Rectal smooth muscle tissue (tissue), 1 donor: Measurements from ENCODE around the gene MGAT4C.
A peak's percentile ranks its signal among the peaks of the same experiment; 100 is the strongest.
"Not testable (repeated sequence)": the region's sequence is repeated elsewhere in the genome, so short reads cannot be mapped to it uniquely, and the experiment has no call there.

Experiments used
- H3K27ac ChIP-seq: one replicate; pipeline ENCODE4 v1.7.0; 2013; ENCODE audit warnings: low read depth, low read length, inconsistent platforms
- H3K27me3 ChIP-seq: one replicate; pipeline ENCODE4 v1.7.0; 2013; ENCODE audit warnings: low read length; ENCODE audit not compliant: control insufficient read depth, insufficient read depth
- H3K36me3 ChIP-seq: one replicate; pipeline ENCODE4 v1.7.0; 2013; ENCODE audit warnings: low read length; ENCODE audit not compliant: control insufficient read depth, insufficient read depth
- H3K4me1 ChIP-seq: one replicate; pipeline ENCODE4 v1.7.0; 2013; ENCODE audit warnings: low read length; ENCODE audit not compliant: control insufficient read depth, insufficient read depth
- H3K4me3 ChIP-seq: one replicate; pipeline ENCODE4 v1.7.0; 2013; ENCODE audit warnings: low read length
- H3K9ac ChIP-seq: one replicate; pipeline ENCODE4 v1.7.0; 2013; ENCODE audit warnings: low read length

The MGAT4C gene

GRCh38 chr12:86256163-86256562, at the start of gene MGAT4C:
Gene MGAT4C, minus strand, starts transcription at chr12:86256391.
- Histone ChIP-seq H3K27ac (no peak within 1 kb of the TSS), H3K36me3 (no peaks in the 10 kb centered on the region), H3K4me1 (no peaks in the 10 kb centered on the region), H3K27me3 (no peaks in the 10 kb centered on the region), H3K4me3 (no peak within 1 kb of the TSS), H3K9ac (no peak within 1 kb of the TSS)

GRCh38 chr12:86296396-86296795, 40.2 kb upstream of the MGAT4C start:
- H3K4me3 ChIP-seq, H3K36me3 ChIP-seq, H3K4me1 ChIP-seq, H3K27me3 ChIP-seq, H3K9ac ChIP-seq, H3K27ac ChIP-seq: not testable (repeated sequence)

GRCh38 chr12:86293682-86294240, 37.6 kb upstream of the MGAT4C start:
- Histone ChIP-seq H3K9ac (no peak overlapping the region), H3K4me3 (no peak overlapping the region), H3K36me3 (no peaks in the 10 kb centered on the region), H3K27ac (no peak overlapping the region), H3K4me1 (no peaks in the 10 kb centered on the region), H3K27me3 (no peaks in the 10 kb centered on the region)

- Histone ChIP-seq H3K4me1 (no peaks in the 10 kb centered on the region), H3K27ac (no peak overlapping the region), H3K36me3 (no peaks in the 10 kb centered on the region), H3K9ac (no peak overlapping the region), H3K27me3 (no peaks in the 10 kb centered on the region), H3K4me3 (no peak overlapping the region)
Measured at GRCh38 chr12:86292480-86292879, 36.3 kb upstream of the MGAT4C start.

GRCh38 chr12:86290615-86291014, 34.4 kb upstream of the MGAT4C start:
- Histone ChIP-seq H3K4me1 (no peaks in the 10 kb centered on the region), H3K4me3 (no peak overlapping the region), H3K27me3 (no peaks in the 10 kb centered on the region), H3K36me3 (no peaks in the 10 kb centered on the region), H3K9ac (no peak overlapping the region), H3K27ac (no peak overlapping the region)

GRCh38 chr12:86286119-86286518, 29.9 kb upstream of the MGAT4C start:
- no peaks in the 10 kb centered on the region for H3K27me3 ChIP-seq
- no peak overlapping the region for H3K4me3 ChIP-seq
- no peak overlapping the region for H3K27ac ChIP-seq
- no peaks in the 10 kb centered on the region for H3K36me3 ChIP-seq
- H3K9ac ChIP-seq = no peak overlapping the region
- peaks cover 2% of the 10 kb centered on the region for H3K4me1 ChIP-seq

- no peak overlapping the region for H3K27ac ChIP-seq
- no peak overlapping the region for H3K4me3 ChIP-seq
- no peaks in the 10 kb centered on the region for H3K27me3 ChIP-seq
- H3K4me1 ChIP-seq = peaks cover 2% of the 10 kb centered on the region
- H3K9ac ChIP-seq = no peak overlapping the region
- no peaks in the 10 kb centered on the region for H3K36me3 ChIP-seq
Measured at GRCh38 chr12:86283620-86284019, 27.4 kb upstream of the MGAT4C start.

- H3K27ac ChIP-seq = no peak overlapping the region
- no peak overlapping the region for H3K9ac ChIP-seq
- no peaks in the 10 kb centered on the region for H3K4me1 ChIP-seq
- no peaks in the 10 kb centered on the region for H3K27me3 ChIP-seq
- H3K36me3 ChIP-seq = no peaks in the 10 kb centered on the region
- H3K4me3 ChIP-seq = no peak overlapping the region
Measured at GRCh38 chr12:86275356-86275755, 19.2 kb upstream of the MGAT4C start.

GRCh38 chr12:86265329-86265695, 9.1 kb upstream of the MGAT4C start:
- no peak overlapping the region for H3K4me3 ChIP-seq
- H3K27me3 ChIP-seq = no peaks in the 10 kb centered on the region
- H3K36me3 ChIP-seq = no peaks in the 10 kb centered on the region
- no peak overlapping the region for H3K9ac ChIP-seq
- H3K4me1 ChIP-seq = no peaks in the 10 kb centered on the region
- no peak overlapping the region for H3K27ac ChIP-seq

GRCh38 chr12:86264451-86265328, 8.5 kb upstream of the MGAT4C start:
- peak overlapping the region; percentile 4 for H3K4me3 ChIP-seq
- H3K9ac ChIP-seq = no peak overlapping the region
- H3K27ac ChIP-seq = no peak overlapping the region

GRCh38 chr12:86261578-86261977, 5.4 kb upstream of the MGAT4C start:
- no peaks in the 10 kb centered on the region for H3K4me1 ChIP-seq
- H3K27ac ChIP-seq = no peak overlapping the region
- H3K9ac ChIP-seq = no peak overlapping the region
- H3K27me3 ChIP-seq = no peaks in the 10 kb centered on the region
- H3K4me3 ChIP-seq = no peak overlapping the region
- no peaks in the 10 kb centered on the region for H3K36me3 ChIP-seq

More at GRCh38 chr12:86264451-86265328, 8.5 kb upstream of the MGAT4C start:
- Histone ChIP-seq H3K36me3 (no peaks in the 10 kb centered on the region), H3K27me3 (no peaks in the 10 kb centered on the region), H3K4me1 (no peaks in the 10 kb centered on the region)

- no peak overlapping the region for H3K9ac ChIP-seq
- H3K27me3 ChIP-seq = no peaks in the 10 kb centered on the region
- no peak overlapping the region for H3K4me3 ChIP-seq
- H3K4me1 ChIP-seq = no peaks in the 10 kb centered on the region
- H3K36me3 ChIP-seq = no peaks in the 10 kb centered on the region
- no peak overlapping the region for H3K27ac ChIP-seq
Measured at GRCh38 chr12:86261142-86261541, 5.0 kb upstream of the MGAT4C start.

- H3K4me1 ChIP-seq = no peaks in the 10 kb centered on the region
- H3K27me3 ChIP-seq = no peaks in the 10 kb centered on the region
- H3K4me3 ChIP-seq = no peak overlapping the region
- no peaks in the 10 kb centered on the region for H3K36me3 ChIP-seq
- no peak overlapping the region for H3K9ac ChIP-seq
- no peak overlapping the region for H3K27ac ChIP-seq
Measured at GRCh38 chr12:86260183-86260582, 4.0 kb upstream of the MGAT4C start.
